ACHN (cell line): ENCODE measurements around the gene CAPN8.

Source experiments
- DNase-seq: peaks from one replicate; pipeline ENCODE4 v3.0.0-alpha.2; 2015
- in situ Hi-C: cut with HindIII; loops from 2 replicates; pipeline ENCODE4 v1.10.0; 2017; ENCODE audit warnings: low sequenced_read_pairs, low pct_ligation_motif_present, low pct_unique_long_range_greater_than_20kb

The CAPN8 gene

DNA sequence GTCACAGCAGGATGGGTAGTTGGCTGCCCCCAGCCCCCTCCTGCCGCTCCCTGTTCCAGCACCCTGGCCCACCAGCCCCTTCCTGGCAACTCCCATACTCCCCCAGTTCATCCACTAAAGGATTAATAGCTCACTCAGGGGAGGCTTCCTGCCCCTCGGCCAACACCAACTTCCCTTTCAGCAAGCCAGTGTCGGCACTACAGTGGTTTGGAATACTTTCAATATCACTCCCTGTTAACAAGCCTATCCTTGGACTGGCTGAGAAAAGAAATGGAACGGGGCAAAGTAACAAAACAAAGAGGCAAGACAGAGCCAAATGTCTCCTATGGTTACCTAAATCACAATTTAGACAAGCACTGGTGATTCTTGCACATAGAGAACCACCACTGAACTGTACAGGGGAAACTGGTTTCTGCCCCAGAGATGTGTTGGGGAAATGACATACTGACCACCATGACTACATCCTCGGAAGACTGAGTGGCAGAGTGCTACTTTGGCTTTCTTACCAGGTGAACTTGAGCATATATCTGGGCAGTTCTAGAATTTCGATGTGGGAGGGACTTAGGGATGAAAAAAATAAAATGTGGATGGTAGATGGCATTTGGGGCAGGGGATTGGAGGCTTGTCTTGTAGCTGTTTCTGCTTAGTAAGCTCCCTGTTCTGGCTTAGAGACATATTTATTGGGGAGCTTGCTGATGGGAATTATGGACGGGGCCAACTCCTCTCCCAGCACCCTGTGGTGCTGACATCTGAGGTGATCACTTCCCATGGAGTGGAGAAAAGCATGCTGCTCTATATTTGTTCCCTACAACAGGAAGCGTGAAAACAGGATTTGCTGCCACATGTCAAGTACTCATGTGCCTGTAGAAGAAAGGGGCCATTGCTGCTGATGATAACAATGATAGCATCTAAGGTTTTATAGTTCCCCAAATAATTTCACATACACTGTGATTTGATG is 39.7 kb upstream of the CAPN8 start:
- in situ Hi-C loops: no loop called here
- peak; percentile 46 for DNase-seq

DNA sequence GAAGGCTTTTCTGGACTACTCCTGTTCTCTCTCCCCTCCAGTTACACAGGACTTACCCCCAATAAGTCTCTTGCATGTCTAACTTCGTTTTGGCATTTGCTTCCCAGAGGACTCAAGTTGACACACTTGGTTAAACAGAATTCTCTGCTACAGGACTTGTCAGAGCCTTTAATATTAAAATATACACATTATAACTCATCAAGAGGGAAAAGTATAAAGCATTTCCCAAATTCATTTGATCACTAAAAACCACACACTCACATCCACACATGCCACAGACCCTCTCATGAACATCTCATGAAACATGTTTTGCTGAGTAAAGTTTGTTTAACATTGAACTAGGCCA is 38.1 kb upstream of the CAPN8 start:
- in situ Hi-C loops: no loop called here

DNA sequence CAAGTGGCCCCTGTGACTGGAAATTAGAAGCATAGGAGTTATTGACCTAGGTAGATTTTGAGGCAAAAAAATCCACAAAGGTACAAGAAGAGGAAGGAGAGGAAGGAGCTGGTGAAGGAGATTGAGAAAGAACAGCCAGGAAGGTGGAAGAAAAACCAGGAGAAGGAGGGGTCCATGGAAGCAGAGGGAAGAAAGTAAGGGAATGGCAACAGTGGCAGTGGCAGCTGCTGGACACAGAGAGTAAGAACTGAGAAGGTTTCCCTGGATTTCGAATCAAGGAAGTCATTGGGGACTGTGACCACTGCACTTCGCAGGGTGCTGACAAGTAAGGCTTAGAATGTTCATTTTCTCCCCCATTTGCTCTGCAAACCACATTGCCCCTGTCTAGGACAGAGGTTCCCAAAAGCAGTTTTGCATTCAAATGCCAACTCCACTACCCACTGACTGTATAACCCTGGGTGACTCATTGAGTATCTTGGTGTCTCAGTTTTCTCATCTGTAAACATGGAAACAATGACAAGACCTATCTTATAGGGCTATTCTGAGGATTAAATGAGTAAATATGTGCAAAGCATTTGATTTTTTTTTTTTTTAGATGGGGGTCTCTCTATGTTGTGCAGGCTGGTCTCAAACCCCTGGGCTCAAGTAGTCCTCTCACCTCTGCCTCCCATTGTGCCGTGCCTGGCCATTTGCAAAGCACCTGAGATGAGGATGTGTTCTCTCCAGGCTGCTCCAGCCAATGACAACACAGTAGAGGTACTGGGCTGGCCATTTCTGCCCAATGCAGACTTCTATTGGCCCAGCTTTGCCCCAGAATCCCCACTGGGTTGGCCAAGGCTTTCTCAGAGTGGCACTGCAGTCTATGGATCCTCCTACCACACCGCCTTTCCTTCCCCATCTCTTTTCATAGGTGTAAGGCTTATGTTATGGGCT is 37.5 kb upstream of the CAPN8 start:
- in situ Hi-C loops: no loop called here
- DNase-seq: peak; percentile 74

More for the DNA sequence above, 38.1 kb upstream of the CAPN8 start:
- no peak for DNase-seq

DNA sequence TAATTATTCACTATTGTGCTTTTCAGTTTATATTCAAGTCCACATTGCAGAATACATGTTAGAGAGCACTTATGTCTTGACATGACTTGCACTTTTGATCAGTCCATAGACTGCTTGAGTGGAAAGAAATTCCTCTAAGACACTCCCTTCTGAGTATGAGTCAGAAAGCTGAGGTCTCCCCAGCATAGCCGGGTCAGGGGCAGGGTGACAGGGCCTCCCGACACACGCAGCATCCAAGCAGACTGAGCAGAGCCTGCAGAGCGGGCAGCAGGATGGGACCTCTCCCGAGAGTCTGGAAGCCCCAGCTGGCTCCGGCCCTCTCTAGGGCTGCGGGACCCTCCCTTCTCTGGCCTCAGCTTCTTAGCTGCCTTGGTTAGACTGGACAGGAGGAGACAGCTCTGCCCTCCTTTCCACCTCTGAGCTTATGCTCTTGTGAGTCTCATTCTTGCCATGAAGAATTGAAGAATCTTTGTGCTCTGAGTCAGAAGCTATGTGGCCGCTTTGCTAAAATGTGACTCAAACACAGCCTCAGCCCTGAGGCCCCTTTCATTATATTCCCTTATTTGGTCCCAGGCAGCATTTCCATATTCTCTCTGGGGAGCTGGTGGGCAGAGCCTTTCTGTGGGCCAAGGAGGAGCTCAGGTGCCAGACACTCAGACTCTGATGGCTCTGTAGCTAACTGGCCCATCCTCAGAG is 35.6 kb upstream of the CAPN8 start:
- DNase-seq: peak; percentile 99
- in situ Hi-C loops: no loop called here

DNA sequence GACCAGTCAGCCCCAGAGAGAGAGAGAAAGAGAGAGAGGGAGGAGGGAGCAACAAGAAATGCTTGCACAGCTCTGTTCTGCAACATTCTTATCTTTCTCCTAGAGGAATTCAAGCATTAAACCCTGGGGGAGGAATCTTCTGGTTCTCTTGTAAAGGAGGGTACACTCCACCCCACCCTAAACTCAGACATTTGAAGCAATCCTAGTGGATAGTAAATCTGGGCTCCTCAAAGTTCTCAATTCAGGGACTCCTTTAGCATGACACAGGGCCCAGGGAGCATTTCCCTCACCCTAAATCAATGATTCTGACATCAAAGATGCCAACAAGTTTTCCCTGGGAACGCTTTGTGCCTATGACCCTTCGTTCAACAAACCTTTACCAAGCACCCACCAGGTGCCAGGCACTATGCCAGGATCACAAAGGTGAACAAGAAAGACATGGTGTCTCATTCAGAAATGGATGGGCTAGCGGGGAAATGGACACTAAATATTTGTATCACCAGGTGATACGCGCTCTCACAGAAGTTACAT is 35.0 kb upstream of the CAPN8 start:
- DNase-seq: peak; percentile 64
- in situ Hi-C loops: no loop called here

DNA sequence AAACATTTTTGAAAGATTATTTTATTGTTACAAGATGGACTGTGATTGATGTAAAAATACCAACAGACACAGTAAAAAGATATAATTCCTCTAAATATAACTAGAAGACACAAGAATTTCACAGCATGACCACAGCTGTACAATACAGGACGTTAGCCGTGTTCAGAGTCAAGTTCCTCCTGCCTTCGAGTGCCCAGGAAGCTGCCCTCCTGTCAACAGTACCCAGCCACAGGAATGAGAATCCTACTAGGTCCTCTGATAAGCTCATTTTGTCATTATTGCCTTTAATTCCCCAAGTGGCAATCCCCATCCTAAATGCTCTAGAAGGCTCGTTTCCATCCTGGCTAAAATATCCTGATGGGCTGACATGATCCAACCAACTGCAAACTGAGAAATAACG is 30.4 kb upstream of the CAPN8 start:
- no peak for DNase-seq
- in situ Hi-C loops: no loop called here

DNA sequence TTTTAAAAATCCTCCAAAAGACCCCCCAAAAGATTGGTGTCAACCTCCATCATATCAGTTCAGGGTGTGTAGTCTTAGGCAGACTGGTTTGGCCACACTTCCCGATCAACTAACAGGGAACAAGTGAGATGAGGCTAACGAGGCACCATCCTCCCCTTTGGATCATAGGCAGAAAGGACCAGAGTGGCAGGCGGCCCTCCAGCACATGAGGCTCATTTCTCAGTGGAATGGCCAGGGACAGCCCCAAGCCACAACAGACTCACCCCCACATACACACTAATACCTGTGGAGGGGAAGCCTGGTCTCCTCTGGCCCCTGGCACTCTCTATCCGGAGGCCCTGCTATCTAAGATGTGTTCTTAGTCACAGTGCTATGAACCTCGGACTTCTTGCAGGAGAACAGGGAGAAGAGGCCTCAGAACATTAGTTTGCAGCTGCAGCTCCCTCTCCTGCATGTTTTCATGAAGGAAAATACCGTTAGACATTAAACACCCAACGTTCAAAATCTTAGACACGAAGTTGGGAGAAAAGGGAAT is 29.6 kb upstream of the CAPN8 start:
- DNase-seq: no peak
- in situ Hi-C loops: no loop called here

DNA sequence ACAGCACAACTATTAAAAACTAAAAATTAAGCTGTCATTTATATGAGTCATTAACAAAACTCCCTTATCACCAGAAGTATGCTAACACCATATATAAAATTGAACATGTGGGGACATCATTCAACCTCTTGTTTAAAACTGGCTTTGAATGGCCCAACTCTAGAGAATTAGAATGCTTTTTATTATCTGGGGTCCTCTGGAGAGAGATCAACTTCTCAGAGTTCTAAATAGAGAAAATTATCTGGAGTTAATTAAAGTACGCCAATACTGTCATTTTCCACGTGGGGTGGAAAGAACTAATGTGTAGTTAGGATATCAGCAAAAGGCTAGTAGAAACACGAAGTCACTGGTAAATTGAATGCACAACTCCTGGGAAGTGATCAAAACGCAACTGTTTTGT is 25.6 kb upstream of the CAPN8 start:
- in situ Hi-C loops: no loop called here
- no peak for DNase-seq

DNA sequence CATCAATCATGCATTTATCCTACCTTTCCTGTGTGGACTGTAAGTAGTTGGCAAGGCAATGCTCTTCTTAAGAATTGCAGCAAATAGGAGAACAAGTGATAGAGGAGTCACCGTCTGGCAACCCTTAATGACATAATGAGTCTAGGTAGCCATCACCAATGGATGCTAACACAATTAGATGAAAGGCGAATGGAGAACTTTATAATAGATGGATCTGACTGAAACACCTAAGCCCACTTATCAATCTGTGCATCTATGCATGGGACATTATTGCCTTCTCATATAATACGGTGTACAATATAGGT is 18.9 kb upstream of the CAPN8 start:
- no peak for DNase-seq
- in situ Hi-C loops: no loop called here

DNA sequence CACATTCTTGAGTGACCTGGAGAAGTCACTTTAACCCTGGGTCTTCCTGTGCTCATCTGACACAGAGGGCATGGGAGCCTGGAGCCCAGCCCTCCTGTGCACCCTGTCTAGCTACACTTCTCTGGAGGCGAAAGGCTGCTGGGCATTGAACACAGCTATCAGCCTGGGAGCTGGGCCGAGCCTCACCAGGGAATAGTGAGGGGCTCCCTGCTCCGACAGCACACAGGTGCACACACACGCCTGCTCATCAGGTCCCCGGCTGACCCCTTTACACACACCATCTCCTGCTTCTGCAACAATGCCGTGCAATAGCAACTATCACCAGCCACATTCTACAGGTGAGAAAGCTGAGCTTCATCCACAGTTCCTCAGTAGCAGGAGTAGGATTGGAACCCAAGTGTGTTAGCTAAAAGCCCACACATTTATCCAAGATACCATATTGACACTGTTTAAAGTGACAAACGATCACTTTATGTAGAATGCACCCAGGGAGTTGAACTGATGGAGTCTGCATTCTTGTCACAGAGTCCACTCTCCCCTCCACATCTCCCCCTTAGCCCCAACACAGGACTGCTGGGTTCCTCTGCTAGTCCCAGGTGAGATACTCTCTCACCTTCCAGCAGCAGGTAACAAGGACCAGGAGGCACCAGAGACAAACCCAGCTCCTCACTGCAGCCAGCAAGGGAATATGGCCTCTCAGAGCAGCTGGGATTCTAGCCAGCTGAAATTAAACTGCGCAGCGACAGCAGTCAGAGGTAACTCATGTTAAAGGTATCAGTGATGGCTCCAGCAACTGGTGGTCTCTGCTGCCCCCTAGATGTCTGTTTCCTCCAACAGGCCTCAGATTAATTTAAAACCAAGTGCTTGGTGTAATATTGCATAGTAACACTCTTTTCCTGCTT is 18.3 kb upstream of the CAPN8 start:
- in situ Hi-C loops: no loop called here
- DNase-seq: peak; percentile 71

DNA sequence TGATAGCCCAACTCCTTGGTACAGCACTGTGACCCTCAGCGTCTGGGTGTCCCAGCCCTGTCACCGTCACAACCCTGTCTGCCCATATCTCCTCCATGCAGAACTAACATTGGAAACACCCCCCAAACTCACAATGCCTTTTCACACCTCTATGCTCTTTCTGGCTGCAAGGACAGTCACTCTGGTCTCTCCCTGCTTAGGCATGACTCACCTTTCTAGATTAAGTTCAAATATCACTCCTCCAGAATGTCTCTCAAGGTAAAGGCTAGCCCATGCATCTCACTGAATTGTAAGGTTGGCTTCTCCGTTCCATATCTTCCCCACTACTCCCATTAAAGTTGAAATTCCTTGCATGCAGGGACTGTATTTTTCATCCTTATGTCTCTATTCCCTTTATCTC is 17.0 kb upstream of the CAPN8 start:
- in situ Hi-C loops: no loop called here
- DNase-seq: no peak

DNA sequence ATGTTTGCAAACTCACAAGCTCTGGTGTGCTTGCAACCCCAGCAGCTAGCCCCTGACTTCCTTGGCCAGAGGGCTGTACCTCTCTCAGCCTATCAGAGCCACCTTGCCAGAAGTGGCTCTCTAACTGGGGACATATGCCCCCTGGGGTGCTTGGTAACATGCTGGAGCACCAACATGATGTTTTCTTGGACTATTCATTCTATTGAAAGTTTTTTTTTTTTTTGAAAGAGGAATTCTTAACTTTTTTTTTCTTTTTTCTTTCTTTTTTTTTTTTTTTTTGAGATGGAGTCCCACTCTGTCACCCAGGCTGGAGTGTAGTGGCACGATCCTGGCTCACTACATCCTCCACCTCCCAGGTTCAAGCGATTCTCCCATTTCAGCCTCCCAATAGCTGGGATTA is 14.7 kb upstream of the CAPN8 start:
- in situ Hi-C loops: no loop called here
- DNase-seq: no peak

DNA sequence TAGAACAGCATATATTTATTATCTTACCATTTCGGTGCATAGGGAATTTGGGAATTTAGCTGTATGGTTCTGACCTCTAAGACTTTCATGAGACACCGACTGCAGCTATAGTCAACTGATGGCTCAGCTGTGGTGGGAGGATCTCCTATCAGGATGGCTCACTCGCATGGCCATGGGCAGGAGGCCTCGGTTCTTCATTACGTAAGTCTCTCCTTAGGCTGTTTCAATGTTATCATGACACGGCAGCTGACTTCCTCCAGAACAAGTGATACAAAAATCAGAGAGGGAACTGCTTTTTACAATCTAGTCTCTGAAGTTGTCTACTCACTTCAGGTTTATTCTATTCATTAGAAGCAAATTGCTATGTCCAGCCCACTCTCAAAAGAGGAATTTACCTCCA is 13.3 kb upstream of the CAPN8 start:
- no peak for DNase-seq
- in situ Hi-C loops: no loop called here

DNA sequence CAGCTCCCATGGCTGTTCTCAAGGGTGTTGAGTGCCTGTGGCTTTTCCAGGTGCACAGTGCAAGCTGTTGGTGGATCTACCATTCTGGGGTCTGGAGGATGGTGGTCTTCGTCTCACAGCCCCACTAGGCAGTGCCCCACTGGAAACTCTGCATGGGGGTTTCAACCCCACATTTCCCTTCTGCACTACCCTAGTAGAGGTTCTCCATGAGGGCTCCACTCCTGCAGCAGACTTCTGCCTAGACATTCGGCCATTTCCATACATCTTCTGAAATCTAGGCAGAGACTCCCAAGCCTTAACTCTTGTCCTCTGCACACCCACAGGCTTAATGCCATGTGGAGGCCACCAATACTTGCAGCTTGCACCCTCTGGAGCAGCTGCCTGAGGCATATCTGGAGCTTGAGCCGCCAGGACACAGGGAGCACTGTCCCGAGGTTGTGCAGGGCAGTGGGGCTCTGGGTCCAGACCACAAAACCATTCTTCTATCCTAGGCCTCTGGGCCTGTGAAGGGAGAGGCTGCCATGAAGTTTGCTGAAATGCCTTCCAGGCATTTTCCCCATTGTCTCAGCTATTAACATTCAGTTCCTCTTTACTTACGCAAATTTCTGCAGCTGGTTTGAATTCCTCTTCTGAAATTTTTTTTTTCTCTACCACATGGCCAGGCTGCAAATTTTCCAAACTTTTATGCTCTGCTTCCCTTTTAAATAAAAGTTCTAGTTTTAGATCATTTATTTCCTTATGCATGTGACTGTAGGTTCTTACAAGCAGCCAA is 8.8 kb upstream of the CAPN8 start:
- in situ Hi-C loops: no loop called here
- no peak for DNase-seq

DNA sequence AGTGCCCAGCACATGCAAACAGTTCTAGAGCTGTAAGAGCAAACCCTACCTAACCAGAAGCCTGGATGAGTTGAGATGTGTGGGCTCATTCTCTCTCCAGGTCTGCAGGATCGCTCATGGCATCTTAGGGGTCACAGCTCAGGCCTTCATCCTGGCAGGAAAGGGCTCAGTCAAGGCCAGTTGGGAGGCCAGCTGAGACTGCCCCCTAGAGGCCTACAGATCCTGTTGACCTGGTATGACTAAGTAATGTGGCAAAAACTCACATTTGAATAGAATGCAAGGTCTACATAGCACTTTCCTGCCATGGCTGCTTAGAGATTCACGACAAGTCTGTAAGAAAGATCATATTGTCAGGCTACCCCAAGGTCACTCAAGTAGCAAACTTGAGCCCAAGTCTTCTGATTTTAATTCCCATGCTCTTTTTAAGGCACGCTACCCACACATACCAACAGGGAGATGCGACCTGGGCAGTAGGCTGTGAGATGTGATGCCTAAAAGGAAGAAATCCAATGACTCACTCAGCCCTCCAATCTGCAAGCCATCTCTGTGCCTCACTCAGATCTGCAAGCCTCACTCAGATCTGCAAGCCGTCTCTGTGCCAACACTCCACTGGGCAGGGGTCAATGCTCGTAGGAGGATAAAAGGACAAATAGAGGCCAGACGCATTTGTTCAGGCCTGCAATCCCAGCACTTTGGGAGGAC is 5.1 kb upstream of the CAPN8 start:
- in situ Hi-C loops: no loop called here
- DNase-seq: peak; percentile 59

DNA sequence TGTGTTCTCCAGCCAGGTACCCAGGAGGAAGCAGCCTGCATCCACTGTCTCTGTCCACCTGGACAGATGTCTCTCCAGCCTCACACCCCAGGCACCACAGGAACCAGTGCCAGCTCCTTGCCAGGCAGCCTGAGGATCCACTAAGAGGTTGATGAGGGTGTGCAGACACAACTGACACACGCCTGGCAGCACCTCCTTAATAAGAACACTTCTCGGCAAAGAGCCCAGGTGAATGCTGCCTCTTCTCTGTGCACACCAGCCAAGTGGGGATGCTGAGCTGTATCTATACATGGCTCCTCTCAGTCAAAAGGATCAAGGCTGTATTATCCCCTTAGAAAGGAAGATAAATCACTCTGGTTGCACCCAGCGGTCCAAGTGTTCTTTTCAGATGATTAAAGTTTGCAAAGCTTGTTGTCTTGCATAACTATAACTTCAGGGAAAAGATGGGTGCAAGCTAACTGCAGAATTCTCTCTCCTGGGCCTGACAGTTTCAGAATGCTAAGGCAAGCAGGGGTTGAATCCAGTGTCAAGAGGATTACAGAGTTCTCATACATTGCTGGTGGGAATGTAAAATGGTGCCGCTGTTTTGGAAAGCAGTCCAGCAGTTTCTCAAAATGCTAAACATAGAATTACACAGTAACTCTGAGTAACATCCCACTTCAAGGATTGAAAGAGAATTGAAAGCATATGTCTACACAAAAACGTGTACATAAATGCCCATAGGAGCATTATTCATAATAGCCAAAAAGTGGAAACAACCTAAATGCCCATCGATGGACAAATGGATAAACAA is 3.7 kb upstream of the CAPN8 start:
- no peak for DNase-seq
- in situ Hi-C loops: no loop called here
